Activated T-cell treated with anti-CD3 and anti-CD28 coated beads for 48 hours (primary cell): ENCODE measurements around the gene ZNF865.

Source experiments
- DNase-seq: peaks from one replicate; pipeline ENCODE4 v3.0.0-alpha.2; 2020; ENCODE audit warnings: low read depth

The ZNF865 gene

DNA sequence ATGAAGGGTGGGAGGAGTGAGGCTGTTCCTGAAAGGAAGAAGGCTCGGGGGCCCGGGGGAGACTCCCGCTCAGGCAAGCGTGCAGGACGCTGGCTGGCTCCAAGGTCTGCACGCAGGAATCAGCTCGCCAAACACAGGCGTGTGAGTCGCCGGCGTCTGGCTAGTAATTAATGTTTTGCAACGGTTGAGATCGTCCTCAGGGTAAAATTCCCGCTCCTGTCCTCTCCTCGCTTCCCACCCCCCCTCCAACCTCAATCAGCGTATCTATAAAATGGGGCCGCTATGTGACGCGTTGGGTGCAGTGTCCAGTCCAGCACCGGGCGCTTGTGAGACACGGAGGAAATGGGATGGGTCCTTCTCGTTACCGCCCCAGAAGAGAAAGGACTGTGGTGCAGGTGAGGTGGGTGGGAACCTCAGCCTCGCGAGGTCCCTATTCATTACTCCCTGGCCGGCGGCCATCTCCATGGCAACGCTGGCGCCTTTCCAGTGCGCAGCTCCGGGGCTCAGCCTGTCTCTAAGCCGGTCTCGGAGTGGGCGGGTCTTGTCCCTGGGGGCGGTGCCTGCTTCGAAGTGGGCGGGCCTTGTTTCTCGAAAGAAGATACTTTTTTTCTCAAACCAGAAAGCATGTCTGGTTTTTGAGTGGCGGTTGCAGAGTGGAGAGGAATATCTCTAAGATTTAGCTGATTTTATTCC is 18.3 kb upstream of the ZNF865 start:
- DNase-seq = peak; percentile 92

DNA sequence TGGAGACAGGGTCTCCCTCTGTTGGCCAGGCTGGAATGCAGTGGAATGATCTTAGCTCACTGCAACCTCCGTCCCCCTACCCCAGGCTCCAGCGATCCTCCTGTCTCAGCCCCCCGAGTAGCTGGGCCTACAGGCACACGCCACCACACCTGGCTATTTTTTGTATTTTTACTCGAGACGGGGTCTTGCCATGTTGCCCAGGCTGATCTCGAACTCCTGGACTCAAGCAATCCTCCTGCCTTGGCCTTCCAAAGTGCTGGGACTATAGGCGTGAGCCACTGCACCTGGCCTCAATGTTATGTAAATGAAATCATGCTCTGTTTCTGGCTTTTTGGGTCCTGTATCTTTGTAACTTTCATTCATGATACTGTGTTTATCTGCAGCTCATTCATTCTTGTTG is 16.7 kb upstream of the ZNF865 start:
- DNase-seq = no peak

DNA sequence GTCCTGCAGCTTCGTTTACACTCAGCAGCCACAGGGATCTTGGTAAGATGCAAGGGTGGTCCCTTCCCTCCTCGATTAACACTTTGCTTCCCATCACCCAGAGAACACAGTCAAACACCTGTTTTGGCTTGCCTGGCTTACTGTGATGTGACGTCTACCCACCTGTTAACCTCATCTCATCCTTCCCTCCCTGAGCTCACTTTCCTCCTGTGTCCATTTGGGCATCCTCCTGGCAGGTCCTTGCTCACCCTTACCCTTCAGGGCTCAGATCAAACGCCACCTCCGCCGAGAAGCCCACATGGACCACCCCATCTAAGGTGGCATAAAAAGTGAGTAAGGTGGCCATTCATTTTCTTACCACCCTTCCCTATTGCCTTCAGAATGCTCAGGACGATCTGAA is 15.3 kb upstream of the ZNF865 start:
- DNase-seq = no peak

DNA sequence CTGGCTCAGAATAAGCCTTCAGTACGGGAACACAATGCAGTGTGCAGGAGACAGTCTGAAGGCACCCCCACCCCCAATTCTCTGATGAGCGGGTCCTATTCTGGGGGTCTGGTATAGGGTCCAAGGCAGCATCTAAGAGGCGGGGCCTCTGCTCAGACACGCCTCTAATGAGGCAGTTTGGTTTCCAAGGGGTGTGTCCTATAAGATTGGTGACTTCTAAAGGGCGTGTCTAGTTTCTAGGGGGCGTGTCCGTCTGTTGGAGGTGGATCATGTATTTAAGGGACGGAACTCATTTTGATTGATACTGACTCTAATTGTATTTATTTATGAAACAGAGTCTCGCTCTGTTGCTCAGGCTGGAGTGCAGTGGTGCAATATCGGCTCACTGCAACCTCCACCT is 14.8 kb upstream of the ZNF865 start:
- DNase-seq = no peak

- no peak for DNase-seq
Observed at GRCh38 chr19:55591555-55591954, 13.9 kb upstream of the ZNF865 start.

DNA sequence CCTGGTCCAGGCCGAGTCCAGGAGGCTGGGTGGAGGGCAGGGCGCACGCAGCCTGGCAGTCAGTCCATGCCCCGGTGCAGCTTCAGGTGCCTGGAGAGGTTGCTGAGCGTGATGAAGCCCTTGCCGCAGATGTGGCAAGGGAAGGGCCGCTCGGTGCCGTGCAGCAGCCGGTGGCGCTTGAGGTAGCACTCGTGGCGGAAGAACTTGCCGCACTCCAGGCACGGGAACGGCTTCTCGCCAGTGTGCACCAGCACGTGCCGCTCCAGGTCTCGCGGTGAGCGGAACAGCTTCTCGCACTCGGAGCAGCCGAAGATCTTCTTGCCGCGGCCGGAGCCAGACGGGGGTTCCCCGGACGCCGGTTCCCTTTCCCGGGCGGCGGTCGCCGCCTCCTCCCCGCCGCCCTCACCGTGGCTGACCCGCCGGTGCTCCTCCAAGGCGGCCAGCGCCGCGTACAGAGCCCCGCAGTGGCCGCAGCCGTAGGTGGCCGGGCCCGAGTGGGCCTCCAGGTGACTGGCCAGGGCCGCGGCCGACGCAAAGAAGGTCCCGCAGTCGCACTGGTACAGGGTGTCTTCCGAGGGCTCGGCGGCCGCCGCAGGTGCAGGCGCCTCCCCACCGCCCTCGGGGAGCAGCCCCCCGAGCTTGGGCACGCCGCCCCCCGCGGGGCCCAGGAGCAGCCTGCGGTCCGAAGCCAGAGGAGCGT is 12.9 kb upstream of the ZNF865 start:
- no peak for DNase-seq

DNA sequence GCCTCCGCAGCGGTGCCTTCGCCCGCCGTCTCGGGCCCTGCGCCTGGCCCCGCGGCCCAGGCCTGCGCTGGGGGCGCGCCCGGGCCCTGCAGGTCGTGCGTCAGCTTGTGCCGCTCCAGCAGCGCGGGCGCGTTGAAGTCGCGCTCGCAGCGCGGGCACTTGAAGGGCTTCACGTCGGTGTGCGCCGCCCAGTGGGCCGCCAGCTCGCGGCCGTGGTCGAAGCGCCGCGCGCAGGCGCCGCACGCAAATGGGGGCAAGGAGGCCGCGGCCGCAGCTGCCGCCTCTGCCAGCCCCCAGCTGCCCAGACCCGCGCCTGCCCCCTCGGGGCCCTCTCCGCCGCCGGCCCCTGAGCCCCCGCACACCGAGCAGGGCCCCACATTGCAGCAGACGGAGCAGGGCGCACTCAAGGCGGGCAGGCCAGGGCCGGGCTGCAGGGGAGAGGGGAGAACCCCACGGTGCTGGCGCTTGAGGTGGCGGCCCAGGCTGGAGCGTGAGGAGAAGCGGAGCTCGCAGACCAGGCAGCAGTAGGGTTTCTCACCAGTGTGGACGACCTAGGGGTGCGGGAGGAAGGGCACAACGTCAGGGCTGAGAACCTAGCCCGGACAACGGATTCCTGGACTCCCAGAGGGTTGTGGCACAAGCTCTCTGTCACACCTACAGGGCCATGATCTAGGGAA is 12.2 kb upstream of the ZNF865 start:
- no peak for DNase-seq

GRCh38 chr19:55594996-55595545 is 10.4 kb upstream of the ZNF865 start:
- DNase-seq = no peak

- DNase-seq = no peak
Observed at GRCh38 chr19:55596304-55596703, 9.1 kb upstream of the ZNF865 start.

DNA sequence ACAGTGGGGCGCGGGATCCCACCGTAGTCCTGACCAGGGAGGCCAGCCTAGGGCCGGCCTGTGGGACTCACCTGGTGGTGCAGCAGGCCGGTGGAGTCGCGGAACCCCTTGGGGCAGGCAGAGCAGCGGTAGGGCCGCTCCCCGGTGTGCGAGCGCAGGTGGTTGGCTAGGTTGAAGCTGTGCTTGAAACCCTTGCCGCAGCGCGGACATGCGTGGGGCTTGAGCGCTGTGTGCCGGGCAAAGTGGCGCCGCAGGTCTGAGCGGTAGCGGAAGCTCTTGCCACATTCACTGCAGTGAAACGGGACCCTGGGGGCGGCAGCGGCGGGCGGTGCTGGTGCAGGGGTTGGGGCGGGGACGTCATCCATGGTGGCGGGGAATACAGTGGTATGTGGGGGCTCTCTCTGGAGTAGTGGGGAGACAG is 7.9 kb upstream of the ZNF865 start:
- no peak for DNase-seq

DNA sequence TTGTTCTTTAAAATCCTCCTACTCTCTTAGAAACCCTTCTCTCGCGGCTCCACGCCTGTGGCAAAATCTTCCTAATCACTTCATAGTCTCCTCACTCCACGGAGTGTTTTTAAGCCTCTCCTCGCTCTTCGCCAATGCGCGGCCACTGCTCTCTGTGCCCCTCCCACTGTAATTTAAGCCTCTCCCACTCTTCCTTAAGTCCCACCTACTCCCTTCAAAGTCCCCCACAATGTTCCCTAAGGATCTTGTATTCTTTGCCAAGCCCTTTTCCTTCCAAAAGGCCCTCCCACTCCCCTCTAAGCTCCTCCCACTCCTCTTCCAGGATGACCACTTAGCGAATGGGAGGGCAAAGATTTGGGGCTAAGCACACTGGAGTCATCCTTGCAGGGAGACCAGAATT is 7.4 kb upstream of the ZNF865 start:
- DNase-seq = no peak

DNA sequence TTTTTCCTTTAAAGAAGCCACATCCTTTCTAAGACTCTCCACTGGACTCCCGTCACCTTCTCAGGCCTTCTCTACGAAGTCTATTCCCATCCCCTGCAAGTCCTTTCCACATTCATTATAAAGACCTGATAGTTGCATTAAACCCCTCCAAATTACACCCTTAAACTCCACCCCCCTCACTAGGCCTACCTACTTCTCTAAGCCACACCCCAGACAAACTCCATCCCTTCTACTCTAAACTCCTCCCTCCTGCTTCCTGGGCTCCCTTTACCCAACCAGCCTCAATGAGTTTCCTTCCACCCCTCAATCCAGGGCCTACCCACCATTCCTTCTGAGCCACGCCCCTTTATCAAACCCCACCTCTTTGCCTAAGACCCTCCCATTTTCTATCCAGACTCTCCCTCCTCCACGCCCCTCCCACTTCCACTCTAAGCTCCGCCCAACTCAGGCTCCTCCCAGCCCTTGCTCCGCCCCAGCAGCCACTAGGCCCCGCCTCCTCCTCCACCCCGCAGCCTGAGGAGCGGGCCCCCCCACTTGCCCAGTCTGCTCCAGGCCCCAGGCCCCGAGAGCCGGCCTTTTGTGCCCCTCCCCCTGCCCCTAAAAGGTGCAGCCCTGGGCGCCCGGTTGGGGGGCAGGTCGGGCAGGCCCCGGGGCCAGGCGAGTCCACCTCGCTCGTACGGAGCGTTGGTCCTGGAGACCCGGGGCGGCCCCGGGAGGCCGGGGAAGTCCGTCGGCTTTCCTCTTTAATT is 6.6 kb upstream of the ZNF865 start:
- peak; percentile 90 for DNase-seq

GRCh38 chr19:55599468-55599841 is 6.0 kb upstream of the ZNF865 start, which contains the start of gene FIZ1:
Gene FIZ1 (minus strand): TSS chr19:55599517. CDS start chr19:55597865, 1,652 bp downstream.
- DNase-seq = peak; percentile 95

GRCh38 chr19:55599842-55600661 is 5.4 kb upstream of the ZNF865 start, which contains the start of gene ZNF524:
Gene ZNF524 (plus strand): TSS chr19:55600288. CDS start chr19:55602113, 1,825 bp downstream.
- peak; percentile 81 for DNase-seq

GRCh38 chr19:55600662-55601028 is 4.8 kb upstream of the ZNF865 start:
- DNase-seq = no peak

DNA sequence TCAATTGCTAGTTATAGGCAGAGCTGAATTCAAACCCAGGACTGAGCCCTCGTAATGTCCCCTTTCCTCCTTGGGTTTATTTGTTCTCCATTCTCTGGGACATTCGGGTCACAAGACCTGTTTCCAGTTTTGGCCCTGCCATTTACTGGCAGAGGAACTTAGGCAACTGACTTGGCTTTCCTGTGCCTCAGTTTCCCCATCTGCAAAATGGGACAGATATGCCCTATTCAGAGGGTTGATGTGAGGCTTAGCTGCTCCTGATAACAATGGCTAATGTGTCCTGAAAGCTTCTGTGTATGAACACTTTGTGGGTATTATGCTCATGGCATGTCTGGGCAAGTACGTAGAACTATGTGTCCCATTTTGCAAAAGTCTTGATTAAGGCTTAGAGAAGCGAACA is 4.4 kb upstream of the ZNF865 start:
- DNase-seq = no peak

DNA sequence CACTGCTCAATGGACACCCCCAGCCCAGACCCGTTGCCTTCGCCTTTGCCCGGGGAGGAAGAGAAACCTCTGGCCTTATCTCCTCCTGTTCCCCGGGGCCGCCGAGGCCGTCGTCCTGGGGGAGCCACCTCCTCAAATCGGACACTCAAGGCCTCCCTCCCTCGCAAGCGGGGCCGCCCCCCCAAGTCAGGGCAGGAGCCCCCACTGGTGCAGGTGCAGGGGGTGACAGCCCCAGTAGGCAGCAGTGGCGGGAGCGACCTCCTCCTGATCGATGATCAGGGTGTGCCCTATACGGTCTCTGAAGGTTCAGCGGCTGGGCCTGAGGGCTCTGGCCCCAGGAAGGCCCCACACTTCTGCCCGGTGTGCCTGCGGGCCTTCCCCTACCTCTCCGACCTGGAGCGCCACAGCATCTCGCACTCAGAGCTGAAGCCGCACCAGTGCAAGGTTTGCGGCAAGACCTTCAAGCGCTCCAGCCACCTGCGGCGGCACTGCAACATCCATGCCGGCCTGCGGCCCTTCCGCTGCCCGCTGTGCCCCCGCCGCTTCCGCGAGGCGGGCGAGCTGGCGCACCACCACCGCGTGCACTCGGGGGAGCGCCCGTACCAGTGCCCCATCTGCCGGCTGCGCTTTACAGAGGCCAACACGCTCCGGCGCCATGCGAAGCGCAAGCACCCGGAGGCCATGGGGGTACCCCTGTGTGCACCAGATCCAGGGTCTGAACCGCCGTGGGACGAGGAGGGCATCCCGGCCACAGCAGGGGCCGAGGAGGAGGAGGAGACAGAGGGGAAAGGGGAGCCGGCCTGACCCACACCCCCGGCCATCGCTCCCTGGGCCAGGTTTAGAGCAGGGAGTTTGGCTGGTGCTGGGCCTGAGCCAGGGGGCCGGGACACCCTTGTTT is 3.1 kb upstream of the ZNF865 start:
- no peak for DNase-seq

DNA sequence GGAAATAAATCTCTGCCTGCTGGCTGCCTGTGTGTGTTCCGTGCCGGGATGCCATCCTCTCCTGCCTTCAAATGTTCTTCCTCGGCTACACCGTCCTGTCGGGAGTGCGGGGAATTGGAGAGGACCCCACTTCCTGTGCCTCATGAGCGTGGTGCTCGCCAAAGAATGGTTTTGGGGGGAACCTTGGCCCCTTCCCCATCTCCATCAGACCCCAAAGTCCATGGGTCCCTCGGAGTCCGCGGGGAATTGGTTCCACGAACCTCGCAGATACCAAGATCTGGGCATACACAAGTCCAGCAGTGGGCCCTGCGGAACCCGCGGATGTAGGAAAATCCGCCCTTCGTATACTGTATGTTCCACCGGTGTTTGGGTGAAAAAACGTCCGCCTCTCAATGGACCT is 2.3 kb upstream of the ZNF865 start:
- no peak for DNase-seq

- no peak for DNase-seq
Observed at GRCh38 chr19:55603581-55604292, 1.7 kb upstream of the ZNF865 start.
